Measurements from ENCODE around the gene TRABD2A.
"Not testable (repeated sequence)": the region's sequence is repeated elsewhere in the genome, so short reads cannot be mapped to it uniquely, and the experiment has no call there.

The TRABD2A gene

GRCh38 chr2:84881581-84882413 lies 913 bp upstream of the TRABD2A start:
- DNase-seq (ENCODE audit: extremely low read depth in 1 of 2, low read depth in 1 of 2), result peak; percentile 68 to 77

GRCh38 chr2:84880395-84880644 lies 564 bp downstream of the TRABD2A start:
- no peak for DNase-seq (ENCODE audit: extremely low read depth in 1 of 2, low read depth in 1 of 2)

DNA sequence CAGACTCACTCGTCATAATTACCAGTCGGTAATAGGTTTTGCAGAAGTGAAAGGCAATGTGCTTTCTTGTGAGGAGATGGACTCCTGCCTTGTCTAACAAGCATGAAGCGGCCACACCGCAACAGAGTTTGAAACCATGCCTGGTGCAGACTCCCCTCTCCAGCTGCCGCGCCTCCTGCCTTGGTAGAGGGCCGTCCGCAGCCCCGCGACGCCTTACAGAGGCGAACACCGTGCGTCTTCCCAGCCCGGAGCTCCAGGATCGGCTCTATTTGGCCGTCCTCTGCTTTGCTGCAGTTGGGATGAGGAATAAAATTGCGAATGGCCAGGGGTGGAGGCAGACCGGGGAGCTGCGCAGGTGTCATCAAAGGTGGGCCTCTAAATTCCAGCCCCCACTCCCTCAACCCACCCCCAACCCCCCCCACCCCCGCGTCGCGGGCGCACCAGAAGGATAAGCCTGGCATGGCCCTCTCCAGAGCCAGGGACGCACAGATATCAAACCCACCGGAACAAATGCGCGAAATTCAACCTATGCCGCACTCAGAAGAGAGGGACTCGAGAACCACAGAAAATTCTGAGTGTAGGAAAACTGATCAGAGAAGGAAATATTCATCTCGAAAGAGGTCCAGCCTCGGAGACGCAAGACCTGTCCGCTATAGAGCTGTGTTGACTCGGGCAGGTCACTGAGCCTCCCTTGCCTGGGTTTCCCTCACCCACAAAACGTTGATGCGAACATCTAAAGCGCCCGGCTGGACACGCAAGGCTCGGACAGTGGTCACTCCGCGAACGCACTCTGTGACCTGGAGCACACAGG lies 1.1 kb downstream of the TRABD2A start:
- no peak for DNase-seq (ENCODE audit: extremely low read depth in 1 of 2, low read depth in 1 of 2)

- no peak for DNase-seq (ENCODE audit: extremely low read depth in 1 of 2, low read depth in 1 of 2)
Measured at GRCh38 chr2:84878896-84879583, 1.8 kb downstream of the TRABD2A start.

DNA sequence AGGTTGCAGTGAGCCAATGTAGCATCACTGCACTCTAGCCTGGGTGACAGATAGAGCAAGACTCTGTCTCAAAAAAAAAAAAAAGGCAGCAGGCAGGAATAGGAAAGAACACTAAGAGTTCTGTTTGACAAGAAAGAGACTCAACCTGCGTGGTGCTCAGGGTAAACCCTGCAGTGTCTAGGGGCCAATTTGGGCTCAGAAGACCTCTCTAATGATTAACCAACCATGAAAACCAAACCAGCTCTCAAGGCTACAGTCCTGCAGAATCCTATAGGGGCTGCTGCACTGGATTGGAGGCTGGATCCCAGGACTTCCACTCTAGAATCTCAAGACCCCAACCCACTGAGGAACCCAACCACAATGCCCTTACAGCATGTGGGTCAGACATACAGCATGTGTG lies 2.4 kb downstream of the TRABD2A start:
- DNase-seq (ENCODE audit: extremely low read depth in 1 of 2, low read depth in 1 of 2), result no peak

DNA sequence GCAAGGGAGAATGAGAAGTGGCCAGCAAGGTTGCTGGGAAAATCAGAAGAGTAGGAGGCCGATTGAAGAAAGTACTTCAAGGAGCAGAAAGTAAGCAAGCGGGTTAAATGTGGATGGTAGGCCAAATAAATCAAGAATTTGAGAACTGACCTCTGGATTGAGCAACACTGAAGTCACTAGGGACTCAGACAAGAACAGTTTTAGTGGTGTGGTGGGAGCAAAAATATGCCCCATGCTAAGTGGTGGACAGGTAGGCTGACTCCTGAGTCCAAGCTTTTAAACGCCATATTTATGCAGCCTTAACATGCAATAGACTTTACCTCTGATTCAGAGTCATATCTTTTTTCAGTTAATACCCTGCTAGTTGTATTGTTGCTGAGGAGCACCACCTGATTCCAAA lies 4.5 kb downstream of the TRABD2A start:
- no peak for DNase-seq (ENCODE audit: extremely low read depth in 1 of 2, low read depth in 1 of 2)

- not testable (repeated sequence) for DNase-seq (ENCODE audit: extremely low read depth in 1 of 2, low read depth in 1 of 2)
Measured at GRCh38 chr2:84875619-84876018, 5.3 kb downstream of the TRABD2A start.

GRCh38 chr2:84875213-84875560 lies 5.7 kb downstream of the TRABD2A start:
- no peak for DNase-seq (ENCODE audit: extremely low read depth in 1 of 2, low read depth in 1 of 2)

GRCh38 chr2:84874381-84875212 lies 6.3 kb downstream of the TRABD2A start:
- DNase-seq (ENCODE audit: extremely low read depth in 1 of 2, low read depth in 1 of 2), result no peak

GRCh38 chr2:84873350-84873749 lies 7.5 kb downstream of the TRABD2A start:
- no peak for DNase-seq (ENCODE audit: extremely low read depth in 1 of 2, low read depth in 1 of 2)

GRCh38 chr2:84872691-84873090 lies 8.2 kb downstream of the TRABD2A start:
- not testable (repeated sequence) for DNase-seq (ENCODE audit: extremely low read depth in 1 of 2, low read depth in 1 of 2)

DNA sequence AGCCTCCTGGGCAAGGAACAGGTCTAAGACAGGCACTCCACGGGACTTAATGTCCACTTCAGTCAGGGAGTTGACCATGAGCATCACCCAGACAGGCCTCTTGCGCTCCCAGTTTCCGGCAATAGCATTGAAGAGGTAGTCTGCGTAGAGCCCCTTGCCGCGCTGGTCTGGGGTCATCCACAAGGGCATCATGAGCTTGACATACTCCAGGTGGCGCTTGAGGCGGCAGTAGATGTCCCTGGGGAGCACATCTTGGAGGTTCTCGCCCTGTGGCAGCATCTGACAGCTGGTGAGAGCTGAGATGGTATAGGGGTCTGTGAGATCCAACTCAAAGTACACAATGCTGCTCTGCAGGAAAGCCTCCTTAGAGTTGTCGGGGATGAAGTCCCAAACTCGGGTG lies 10.6 kb downstream of the TRABD2A start:
- no peak for DNase-seq (ENCODE audit: extremely low read depth in 1 of 2, low read depth in 1 of 2)

GRCh38 chr2:84868327-84868726 lies 12.6 kb downstream of the TRABD2A start:
- DNase-seq (ENCODE audit: extremely low read depth in 1 of 2, low read depth in 1 of 2), result not testable (repeated sequence)

DNA sequence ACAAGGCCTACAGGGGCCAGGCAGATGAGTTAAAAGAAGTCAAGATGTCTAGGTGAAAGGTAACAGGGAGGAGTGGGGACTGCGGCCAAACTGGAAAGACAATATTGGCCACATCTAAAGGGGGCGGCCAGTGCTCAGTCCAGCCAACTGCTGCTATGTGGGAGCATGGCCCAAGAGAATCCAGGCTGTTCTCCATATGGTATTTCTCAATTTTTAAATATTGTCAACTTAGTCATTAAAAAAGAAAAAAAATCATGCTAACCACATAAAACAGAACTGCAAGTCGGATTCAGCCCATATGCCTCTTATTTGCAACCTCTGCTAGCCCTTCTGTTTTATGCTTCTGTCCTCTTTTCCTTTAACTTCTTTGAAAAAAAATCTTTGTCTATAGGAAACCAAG lies 14.8 kb downstream of the TRABD2A start:
- DNase-seq (ENCODE audit: extremely low read depth in 1 of 2, low read depth in 1 of 2), result no peak

DNA sequence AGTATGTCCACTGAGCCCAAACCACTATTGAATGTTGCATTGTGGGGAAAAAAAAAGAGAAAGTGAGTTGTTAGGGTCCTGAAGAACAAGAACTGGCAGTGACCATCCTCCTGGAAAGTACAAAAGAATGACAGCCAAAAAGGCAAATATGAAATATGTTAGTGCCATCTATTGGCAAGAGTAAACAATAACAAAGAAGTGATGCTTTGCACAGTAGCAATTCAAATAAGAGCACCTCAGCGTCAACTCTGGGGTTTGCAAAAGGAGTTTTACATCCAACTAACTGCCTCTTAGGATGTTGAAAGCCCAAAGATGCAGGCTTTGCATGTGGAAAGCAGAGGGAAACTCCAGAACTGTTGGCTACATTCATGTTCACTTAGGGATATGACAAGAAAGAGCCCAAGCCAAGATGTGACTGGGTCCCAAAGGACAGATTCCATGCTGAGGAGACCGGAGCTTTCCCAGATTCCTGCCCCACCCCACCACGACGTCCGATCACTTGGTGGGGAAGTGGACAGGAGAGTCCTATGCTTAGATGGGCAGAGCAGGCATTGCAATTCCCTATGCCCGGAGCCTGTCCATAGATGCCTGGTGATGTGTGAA lies 15.6 kb downstream of the TRABD2A start:
- no peak for DNase-seq (ENCODE audit: extremely low read depth in 1 of 2, low read depth in 1 of 2)

- DNase-seq (ENCODE audit: extremely low read depth in 1 of 2, low read depth in 1 of 2), result no peak
Measured at GRCh38 chr2:84862006-84862405, 18.9 kb downstream of the TRABD2A start.

DNA sequence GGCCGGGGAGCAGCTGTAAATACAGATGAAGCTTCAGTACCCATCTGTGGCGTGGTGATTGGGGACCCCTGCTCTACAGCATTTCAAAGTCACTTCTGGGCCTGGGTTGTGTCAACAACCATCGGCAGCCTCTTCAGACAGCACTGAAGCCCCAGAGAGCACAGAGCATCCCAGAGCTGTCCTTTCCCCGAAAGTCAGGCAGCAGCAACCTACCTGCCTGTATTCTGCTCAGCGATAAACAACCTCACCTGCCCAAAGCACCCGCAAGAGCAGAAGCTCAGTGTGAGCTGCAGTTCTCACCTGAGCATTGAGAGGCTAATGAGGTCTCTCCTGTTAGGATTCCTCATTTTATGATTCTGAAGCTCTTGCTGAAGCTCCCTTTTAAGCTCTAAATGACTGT lies 19.3 kb downstream of the TRABD2A start:
- DNase-seq (ENCODE audit: extremely low read depth in 1 of 2, low read depth in 1 of 2), result no peak

DNA sequence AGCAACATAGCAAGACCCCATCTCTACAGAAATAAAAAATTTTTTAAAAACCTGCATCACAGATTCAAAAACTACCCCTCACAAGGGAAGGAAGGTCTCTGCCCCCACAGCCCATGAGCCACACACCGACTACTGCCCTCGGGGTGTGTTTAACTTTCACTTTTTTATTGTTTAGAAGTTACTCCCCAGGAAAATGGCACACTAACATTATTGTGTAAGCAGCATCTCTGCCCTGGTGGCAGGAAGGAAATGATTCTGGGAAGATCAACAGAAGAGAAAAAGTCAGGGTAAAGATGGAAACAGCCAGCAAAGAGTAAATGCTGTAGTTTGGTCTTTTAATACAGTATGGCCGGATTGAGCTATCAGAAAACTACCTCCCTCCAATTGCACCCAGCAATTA lies 21.9 kb downstream of the TRABD2A start:
- no peak for DNase-seq (ENCODE audit: extremely low read depth in 1 of 2, low read depth in 1 of 2)

GRCh38 chr2:84858123-84858522 lies 22.8 kb downstream of the TRABD2A start:
- DNase-seq (ENCODE audit: extremely low read depth in 1 of 2, low read depth in 1 of 2), result no peak

DNA sequence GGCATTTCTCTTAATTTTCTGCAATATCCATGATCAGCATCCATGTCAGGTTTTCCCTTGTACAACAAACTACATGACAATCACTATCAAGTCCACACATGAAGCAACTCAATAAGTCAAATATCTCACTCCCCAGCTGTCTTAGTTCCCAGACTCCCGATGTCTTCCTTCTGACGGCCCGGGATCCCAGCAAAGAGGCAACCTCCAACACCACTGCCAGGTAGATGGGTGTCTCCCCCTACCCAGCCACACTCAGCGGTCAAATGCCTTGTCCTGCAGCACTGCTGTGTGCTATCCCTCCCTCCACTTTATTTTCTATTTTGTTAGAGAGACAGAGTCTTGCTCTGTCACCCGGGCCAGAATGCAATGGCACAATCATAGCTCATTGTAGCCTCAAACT lies 23.3 kb downstream of the TRABD2A start:
- no peak for DNase-seq (ENCODE audit: extremely low read depth in 1 of 2, low read depth in 1 of 2)

- DNase-seq (ENCODE audit: extremely low read depth in 1 of 2, low read depth in 1 of 2), result no peak
Measured at GRCh38 chr2:84856787-84857186, 24.1 kb downstream of the TRABD2A start.
